GM19328 (cell line): ENCODE results near the gene PIWIL4.
"Not testable (repeated sequence)": the region's sequence is repeated elsewhere in the genome, so short reads cannot be mapped to it uniquely, and the experiment has no call there.

Experiments used
- ATAC-seq: cut with Tn5 transposase; IDR thresholded peaks from one replicate; pipeline ENCODE4 v1.9.1; 2021; ENCODE audit warnings: mild to moderate bottlenecking, moderate library complexity; ENCODE audit not compliant: unreplicated experiment

Gene PIWIL4

DNA sequence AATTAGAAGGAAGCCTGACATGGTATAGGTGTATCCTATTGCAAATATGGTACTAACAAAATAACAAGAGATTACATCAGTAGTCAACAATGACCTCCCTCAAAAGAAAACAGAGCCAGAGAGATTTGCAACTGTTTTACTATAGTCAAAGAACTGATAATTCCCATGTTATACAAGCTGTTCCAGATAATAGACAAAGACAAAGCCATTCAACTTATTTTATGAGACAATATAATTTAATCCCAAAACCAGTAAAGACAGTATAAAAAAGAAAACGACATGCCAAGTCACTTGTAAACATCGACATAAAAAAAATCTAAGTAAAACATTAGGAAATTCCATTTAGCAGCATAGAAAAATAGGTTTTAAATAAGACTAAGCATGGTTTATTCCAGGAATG is 65.2 kb downstream of the PIWIL4 start:
- ATAC-seq = no peak

DNA sequence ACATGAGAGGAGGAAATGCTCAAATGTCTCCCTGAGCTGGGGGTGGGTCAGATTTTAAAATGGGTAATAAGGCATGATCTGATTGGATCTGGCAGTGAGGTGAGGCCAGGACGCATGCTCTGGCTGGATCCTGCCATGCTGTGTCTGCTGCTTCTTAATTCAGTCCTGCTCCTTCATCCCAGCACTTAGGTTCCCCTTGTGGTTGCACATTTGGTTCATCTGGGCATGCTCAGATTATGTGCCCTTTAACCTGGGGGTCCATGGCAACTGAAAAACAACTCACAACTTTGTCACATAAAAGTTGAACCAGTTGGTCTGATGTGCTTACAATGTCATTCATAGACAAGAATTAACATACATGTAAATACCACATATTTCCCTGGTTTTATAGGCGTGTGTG is 67.9 kb downstream of the PIWIL4 start:
- no peak for ATAC-seq

DNA sequence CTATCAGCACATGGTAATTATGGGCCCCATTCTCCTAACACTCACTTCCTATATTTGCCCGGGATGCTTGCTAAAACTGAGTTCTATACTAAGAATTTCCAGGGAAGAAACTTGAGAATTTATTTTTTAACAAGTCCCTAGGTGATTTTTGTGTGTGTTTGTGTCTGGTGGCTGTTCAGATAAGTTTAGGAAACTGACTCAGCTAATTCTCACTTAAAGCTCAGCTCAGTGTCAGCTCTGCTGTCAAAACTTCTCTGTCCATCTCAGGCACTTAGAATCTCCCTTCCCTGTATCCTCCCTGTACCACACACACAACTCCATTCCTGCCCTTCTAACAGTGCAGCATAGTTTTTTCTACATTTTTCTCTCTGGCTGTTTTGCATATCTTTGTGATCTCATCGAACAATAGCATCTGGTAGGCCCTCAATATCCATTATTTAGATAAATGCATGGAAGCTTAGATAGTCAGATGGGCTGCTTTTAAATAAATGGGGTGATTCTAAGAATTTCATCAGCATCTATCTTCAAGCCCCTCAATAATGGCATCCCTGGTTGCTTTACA is 69.3 kb downstream of the PIWIL4 start:
- no peak for ATAC-seq

DNA sequence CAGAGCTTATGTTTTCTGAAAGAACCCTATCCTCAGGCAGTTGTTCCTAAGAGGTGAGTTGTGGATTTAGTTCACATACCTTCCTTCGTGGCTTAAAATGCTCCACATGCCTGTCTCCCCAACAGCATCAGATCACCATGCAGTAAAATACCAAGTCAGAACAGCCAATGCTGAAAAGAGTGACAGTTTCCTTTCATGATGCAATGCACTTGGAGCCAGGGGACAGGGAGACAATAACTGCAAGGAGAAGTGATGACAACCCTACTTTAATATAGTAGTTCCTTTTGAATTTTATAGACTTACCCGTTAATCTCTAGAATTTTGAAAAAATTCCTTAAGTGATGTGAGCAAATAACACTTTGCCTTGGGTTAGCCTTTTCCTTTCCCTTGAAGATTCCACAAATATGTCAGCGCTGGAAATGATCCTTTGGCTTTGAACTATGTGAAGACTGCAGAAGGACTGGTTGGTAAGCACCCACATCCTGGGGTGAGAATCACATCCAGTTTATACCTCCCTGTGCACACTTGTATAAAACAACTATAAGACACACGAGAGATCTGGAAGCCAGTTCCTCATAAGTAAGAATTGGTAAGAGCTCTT is 71.2 kb downstream of the PIWIL4 start:
- ATAC-seq = no peak

DNA sequence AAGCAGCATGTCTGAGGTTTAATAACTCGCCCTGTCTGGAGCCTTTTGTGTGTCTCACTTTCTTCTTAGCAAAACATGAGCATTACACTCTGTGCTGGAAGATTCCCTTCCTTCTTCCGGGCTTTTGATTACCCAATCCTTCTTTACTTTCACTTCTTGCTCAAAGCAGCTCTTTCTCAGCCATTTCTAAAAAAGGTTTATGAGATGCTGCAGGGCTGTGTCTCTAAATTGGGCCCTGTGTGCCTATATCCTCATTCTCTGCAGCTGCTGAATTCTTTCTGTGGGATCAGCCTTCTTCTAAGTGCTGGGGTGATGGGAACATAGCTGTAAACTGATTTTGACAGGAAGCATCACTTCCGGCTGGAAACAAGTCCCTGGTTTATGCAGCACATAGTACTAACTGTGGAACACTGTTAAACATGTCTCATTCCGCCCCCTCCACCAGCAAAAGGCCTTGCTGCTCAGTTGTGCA is 71.8 kb downstream of the PIWIL4 start:
- ATAC-seq = no peak

DNA sequence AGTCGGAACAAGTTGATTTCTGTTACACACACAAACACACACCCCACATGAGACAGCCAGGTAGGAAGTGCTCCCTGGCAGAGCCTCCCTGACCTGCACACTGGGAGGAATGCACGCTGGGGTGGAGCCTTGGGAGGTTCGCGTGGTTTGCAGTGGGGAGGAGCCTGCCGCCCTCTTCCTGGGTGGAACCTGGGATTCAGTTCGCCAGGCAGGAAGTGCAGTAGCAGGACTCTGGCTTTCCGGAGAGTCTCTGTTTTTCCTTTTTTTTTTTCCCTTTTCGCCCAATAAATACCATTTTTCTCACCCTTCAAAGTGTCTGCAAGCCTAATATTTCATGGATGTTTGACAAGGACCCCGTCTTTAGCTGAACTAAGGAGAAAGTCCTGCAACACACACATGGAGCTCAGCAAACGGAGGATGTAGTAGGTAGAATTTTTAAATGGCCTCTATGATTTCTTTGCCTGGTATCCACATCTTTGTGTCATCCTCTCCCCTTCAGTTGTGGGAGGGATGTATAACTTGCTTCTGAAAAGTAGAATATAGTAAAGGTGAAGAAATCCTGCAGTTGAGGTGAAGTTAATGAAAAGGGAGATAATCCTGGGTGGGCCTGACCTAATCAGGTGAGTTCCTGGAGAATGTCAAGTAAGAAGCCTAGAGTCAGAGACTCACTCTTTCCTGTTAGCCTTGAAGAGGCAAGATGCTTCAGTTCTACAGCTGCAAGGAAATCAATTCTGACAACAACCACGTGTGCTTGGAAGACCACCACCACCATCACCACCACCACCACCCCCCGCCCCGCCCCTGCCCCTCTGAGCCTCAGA is 72.9 kb downstream of the PIWIL4 start:
- no peak for ATAC-seq

DNA sequence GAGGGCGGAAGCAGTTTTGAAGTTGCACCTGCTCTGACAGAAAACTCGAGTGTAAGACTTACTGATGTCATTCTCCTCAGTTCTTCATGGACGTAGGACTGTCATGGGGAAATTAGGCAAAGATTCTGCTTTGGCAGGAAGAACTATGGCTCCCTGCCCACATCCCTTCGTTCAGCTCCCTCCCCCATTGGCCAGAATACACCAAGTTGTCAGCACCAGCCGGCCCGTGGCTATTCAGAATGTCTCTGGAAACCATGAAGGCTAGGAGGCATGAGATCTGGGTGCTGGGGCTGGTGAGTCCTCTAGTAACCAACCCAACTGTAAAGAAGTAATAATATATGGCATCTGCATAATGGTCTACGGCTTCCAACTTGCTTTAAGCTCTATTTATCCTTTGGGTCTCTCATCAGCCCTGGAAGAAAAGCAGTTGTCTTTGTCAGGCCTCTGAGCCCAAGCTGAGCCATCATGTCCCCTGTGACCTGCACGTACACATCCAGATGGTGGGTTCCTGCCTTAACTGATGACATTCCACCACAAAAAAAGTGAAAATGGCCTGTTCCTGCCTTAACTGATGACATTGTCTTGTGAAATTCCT is 74.1 kb downstream of the PIWIL4 start:
- no peak for ATAC-seq

DNA sequence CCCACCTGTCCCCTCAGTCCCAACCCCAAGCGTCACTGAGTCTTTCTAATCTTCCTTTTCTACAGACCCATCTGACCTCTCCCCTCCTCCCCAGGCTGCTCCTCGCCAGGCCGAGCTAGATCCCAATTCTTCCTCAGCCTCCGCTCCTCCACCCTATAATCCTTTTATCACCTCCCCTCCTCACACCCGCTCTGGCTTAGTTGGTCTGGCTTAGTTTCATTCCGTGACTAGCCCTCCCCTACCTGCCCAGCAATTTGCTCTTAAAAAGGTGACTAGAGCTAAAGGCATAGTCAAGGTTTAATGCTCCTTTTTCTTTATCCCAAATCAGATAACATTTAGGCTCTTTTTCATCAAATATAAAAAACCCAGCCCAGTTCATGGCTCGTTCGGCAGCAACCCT is 76.0 kb downstream of the PIWIL4 start:
- not testable (repeated sequence) for ATAC-seq

DNA sequence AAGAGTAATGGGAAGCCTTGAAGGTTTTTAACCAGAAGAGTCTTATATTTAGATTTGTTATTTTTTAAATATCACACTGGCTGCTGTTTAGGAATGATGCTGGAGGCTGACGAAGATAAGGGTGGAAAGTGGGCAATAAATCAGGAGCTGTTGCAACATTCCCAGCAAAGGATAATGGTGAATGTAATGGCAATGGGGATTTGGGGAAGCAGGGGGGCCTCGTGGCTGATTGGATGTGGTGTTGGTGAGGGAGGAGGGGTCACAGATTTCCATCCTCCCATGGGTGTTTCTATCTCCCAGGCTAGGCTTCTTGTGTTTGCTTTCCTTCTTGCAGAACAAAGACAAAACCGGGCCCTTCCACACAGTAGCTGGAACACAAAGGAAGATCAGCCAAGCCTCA is 80.8 kb downstream of the PIWIL4 start:
- ATAC-seq = no peak

- no peak for ATAC-seq
These were observed 81.6 kb downstream of the PIWIL4 start for GRCh38 chr11:94648789-94649188.

- no peak for ATAC-seq
These were observed 82.1 kb downstream of the PIWIL4 start for GRCh38 chr11:94649254-94649653.

- no peak for ATAC-seq
These were observed 82.9 kb downstream of the PIWIL4 start for GRCh38 chr11:94649964-94650623.

DNA sequence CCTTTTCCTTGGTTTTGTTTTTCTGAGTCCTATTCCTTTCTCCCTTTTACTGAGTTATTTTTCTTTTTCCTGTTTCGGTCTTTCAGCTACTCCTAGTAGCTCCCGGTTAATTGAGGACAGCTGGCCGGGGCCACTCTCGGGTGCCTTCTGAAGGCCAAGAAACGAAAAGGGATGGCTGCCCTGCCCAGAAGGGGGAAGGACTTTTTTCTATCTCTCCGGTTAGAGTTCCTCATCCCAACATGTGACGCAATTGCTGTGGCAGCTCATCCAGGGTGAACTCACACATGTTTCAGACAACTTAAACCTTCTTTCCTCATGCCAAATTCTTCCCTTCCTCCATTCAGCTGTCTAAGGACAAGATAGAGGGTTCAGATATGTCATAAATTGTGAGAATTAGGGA is 83.6 kb downstream of the PIWIL4 start:
- no peak for ATAC-seq

- no peak for ATAC-seq
These were observed 85.6 kb downstream of the PIWIL4 start for GRCh38 chr11:94652735-94653284.

GRCh38 chr11:94653561-94653960 is 86.4 kb downstream of the PIWIL4 start:
- no peak for ATAC-seq

DNA sequence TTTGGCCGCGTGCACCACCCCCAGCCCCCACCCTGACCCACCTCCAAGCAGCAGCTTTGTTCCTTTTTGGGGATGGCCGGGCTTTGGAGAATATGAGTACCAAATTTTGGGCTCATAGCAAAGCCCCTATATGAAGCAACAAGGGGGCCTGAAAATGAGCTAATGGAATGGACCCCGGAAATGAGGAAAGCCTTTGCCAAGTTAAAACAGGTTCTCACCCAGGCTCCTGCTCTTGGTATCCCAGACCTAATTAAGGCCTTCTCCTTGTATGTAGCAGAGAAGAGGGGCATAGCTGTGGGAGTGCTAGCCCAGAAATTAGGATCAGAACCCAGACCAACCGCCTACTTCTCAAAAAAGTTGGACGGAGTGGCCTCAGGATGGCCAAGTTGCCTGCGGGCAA is 87.0 kb downstream of the PIWIL4 start:
- no peak for ATAC-seq

DNA sequence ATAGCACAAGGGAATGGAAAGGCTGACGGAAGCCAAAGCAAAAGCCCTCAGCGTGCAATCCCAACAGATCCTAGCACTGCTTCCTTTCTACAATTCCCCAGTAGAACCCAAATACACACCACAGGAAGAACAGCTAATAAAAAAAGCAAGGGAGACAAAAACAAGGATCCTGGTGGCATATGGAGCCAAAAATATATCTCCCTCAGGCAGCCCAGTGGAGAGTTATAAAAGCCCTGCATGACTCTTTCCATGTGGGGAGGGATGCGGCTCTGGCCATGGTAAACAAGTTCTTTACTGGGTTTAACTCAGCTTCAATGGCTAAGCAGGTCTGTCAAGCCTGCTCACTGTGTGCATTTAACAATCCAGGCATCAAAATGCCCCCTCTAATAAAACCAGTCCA is 88.1 kb downstream of the PIWIL4 start:
- no peak for ATAC-seq

GRCh38 chr11:94655956-94656355 is 88.8 kb downstream of the PIWIL4 start:
- no peak for ATAC-seq

- ATAC-seq = no peak
These were observed 89.8 kb downstream of the PIWIL4 start for GRCh38 chr11:94656968-94657367.

- ATAC-seq = no peak
These were observed 90.5 kb downstream of the PIWIL4 start for GRCh38 chr11:94657629-94658028.

- no peak for ATAC-seq
These were observed 91.2 kb downstream of the PIWIL4 start for GRCh38 chr11:94658386-94658785.
